CD8-positive, alpha-beta memory T cell (primary cell): ENCODE results near the gene TMPRSS3. TPM values are rescaled to one million over a fixed set of nuclear protein-coding genes. Genes with fewer than 3 reads are reported as not detected.

Experiments used
- CTCF ChIA-PET: fragments of 350-600 bp; sonication (Branson Sonifier 250); formaldehyde crosslinking; loops from one replicate; lab custom pipeline; 2021; ENCODE audit warnings: antibody characterized with exemption; lab: Charles Lee
- POLR2A ChIA-PET: fragments of 350-600 bp; sonication (Branson Sonifier 250); formaldehyde crosslinking; loops from one replicate; lab custom pipeline; 2021; ENCODE audit warnings: antibody characterized with exemption; lab: Charles Lee
- DNase-seq, 5 donors: peaks; one replicate each; pipeline versions ENCODE4 v3.0.0 to v3.0.0-alpha.2; 2020 to 2022; ENCODE audit warnings: mixed read lengths in 1 of 5
- H3K27ac ChIP-seq: one replicate; pipeline ENCODE4 v1.7.0; 2013; ENCODE audit warnings: low read depth, mild to moderate bottlenecking, low read length, moderate library complexity
- H3K27me3 ChIP-seq: 2 replicates; pipeline ENCODE4 v1.7.0; 2013; ENCODE audit warnings: low read length, mild to moderate bottlenecking; ENCODE audit not compliant: insufficient read depth, poor library complexity, severe bottlenecking
- H3K36me3 ChIP-seq: 2 replicates; pipeline ENCODE4 v1.7.0; 2013; ENCODE audit warnings: mild to moderate bottlenecking, low read length, moderate library complexity; ENCODE audit not compliant: insufficient read depth
- H3K4me1 ChIP-seq: 2 replicates; pipeline ENCODE4 v1.7.0; 2013; ENCODE audit warnings: mild to moderate bottlenecking, low read length, moderate library complexity; ENCODE audit not compliant: insufficient read depth
- H3K4me3 ChIP-seq: 2 replicates; pipeline ENCODE4 v1.7.0; 2013; ENCODE audit warnings: mild to moderate bottlenecking, low read length
- H3K9me3 ChIP-seq: 2 replicates; pipeline ENCODE4 v1.7.0; 2013; ENCODE audit warnings: mild to moderate bottlenecking, low read length
- H3K27ac Mint-ChIP-seq, 8 donors: one replicate each; pipeline ENCODE4 v1.8.0; 2020 to 2021; ENCODE audit warnings: mixed read lengths in 8 of 8, mild to moderate bottlenecking in 6 of 8, inconsistent platforms in 3 of 8, moderate library complexity in 3 of 8
- H3K27me3 Mint-ChIP-seq, 2 donors: one replicate each; pipeline ENCODE4 v1.8.0; 2020 to 2021; ENCODE audit warnings: mixed read lengths in 2 of 2, mild to moderate bottlenecking in 1 of 2, moderate library complexity in 1 of 2
- H3K36me3 Mint-ChIP-seq, 3 donors: one replicate each; pipeline ENCODE4 v1.8.0; 2020 to 2021; ENCODE audit warnings: mixed read lengths in 3 of 3, inconsistent platforms in 1 of 3, mild to moderate bottlenecking in 1 of 3
- H3K4me1 Mint-ChIP-seq, 3 donors: one replicate each; pipeline ENCODE4 v1.8.0; 2020 to 2021; ENCODE audit warnings: mixed read lengths in 3 of 3, inconsistent platforms in 1 of 3, mild to moderate bottlenecking in 1 of 3
- H3K4me3 Mint-ChIP-seq, 7 donors: one replicate each; pipeline ENCODE4 v1.8.0; 2020 to 2021; ENCODE audit warnings: mixed read lengths in 7 of 7, mild to moderate bottlenecking in 6 of 7, moderate library complexity in 4 of 7, inconsistent platforms in 2 of 7
- H3K9me3 Mint-ChIP-seq, 5 donors: one replicate each; pipeline ENCODE4 v1.8.0; 2020 to 2022; ENCODE audit warnings: mixed read lengths in 5 of 5, mild to moderate bottlenecking in 3 of 5, moderate library complexity in 2 of 5, inconsistent platforms in 1 of 5
- polyA plus RNA-seq: library from polyadenylated mRNA; unstranded; fragments of 300-500 nt; fragmentation: Illumina TruSeq; gene quantifications from one replicate; pipeline ENCODE4 v1.2.3, GENCODE V29; 2021
- total RNA-seq, 2 experiments: library from RNA; stranded (reverse); gene quantifications; one replicate each; pipeline ENCODE4 v1.2.3, GENCODE V29; 2021

The TMPRSS3 gene
- total and polyA plus RNA-seq, 3 experiments from 2014 or later = 2.0 to 20.4 (median 19.6) TPM

GRCh38 chr21:42387164-42387563 lies 8.7 kb downstream of the TMPRSS3 start:
- Mint-ChIP-seq H3K36me3 (peaks cover 0 to 6% (median 2%) of the 10 kb centered on the region in 3 donors), H3K27ac (peak overlapping the region in 1 of 8 donors; percentile 52), H3K4me3 (no peak overlapping the region), H3K27me3 (peaks cover 0 to 7% of the 10 kb centered on the region in 2 donors), H3K9me3 (peaks cover 0 to 7% (median 6%) of the 10 kb centered on the region in 5 donors), H3K4me1 (peaks cover 28 to 44% (median 31%) of the 10 kb centered on the region in 3 donors)
- no peaks in the 10 kb centered on the region for H3K36me3 ChIP-seq
- no peak overlapping the region for H3K27ac ChIP-seq
- ChIA-PET POLR2A (interaction anchor here (0.5 kb wide), 1 partner anchor 8 kb away, joined by 5 read pairs; no protein-coding TSS in a partner anchor), CTCF (no interaction called here)
- no peak overlapping the region for H3K4me3 ChIP-seq
- no peak for DNase-seq
- H3K4me1 ChIP-seq = peaks cover 27% of the 10 kb centered on the region
- H3K9me3 ChIP-seq = peaks cover under 1% of the 10 kb centered on the region
- no peaks in the 10 kb centered on the region for H3K27me3 ChIP-seq

- Mint-ChIP-seq H3K4me3 (no peak overlapping the region), H3K27me3 (peaks cover 0 to 7% of the 10 kb centered on the region in 2 donors), H3K36me3 (peaks cover 0 to 12% (median 2%) of the 10 kb centered on the region in 3 donors), H3K4me1 (peaks cover 24 to 40% (median 25%) of the 10 kb centered on the region in 3 donors), H3K9me3 (peaks cover 6 to 16% (median 13%) of the 10 kb centered on the region in 5 donors), H3K27ac (peak overlapping the region in 1 of 8 donors; percentile 59)
- Histone ChIP-seq H3K27ac (no peak overlapping the region), H3K9me3 (peaks cover 7% of the 10 kb centered on the region), H3K36me3 (no peaks in the 10 kb centered on the region), H3K4me3 (no peak overlapping the region), H3K4me1 (peaks cover 26% of the 10 kb centered on the region), H3K27me3 (no peaks in the 10 kb centered on the region)
- ChIA-PET POLR2A (no interaction called here), CTCF (no interaction called here)
- no peak for DNase-seq
Observed at GRCh38 chr21:42386034-42386591, 9.7 kb downstream of the TMPRSS3 start.

GRCh38 chr21:42385619-42386018 lies 10.2 kb downstream of the TMPRSS3 start:
- peaks cover 0 to 6% of the 10 kb centered on the region in 2 donors for H3K27me3 Mint-ChIP-seq
- no peak for DNase-seq
- ChIA-PET POLR2A (no interaction called here), CTCF (no interaction called here)
- peaks cover 26% of the 10 kb centered on the region for H3K4me1 ChIP-seq
- H3K36me3 Mint-ChIP-seq = peaks cover 0 to 12% (median 2%) of the 10 kb centered on the region in 3 donors
- peaks cover 22 to 36% (median 23%) of the 10 kb centered on the region in 3 donors for H3K4me1 Mint-ChIP-seq
- H3K9me3 Mint-ChIP-seq = peaks cover 6 to 16% (median 13%) of the 10 kb centered on the region in 5 donors
- H3K36me3 ChIP-seq = no peaks in the 10 kb centered on the region
- no peak overlapping the region for H3K27ac ChIP-seq
- no peak overlapping the region for H3K4me3 Mint-ChIP-seq
- peak overlapping the region in 1 of 8 donors; percentile 90 for H3K27ac Mint-ChIP-seq
- peaks cover 7% of the 10 kb centered on the region for H3K9me3 ChIP-seq
- no peaks in the 10 kb centered on the region for H3K27me3 ChIP-seq
- H3K4me3 ChIP-seq = no peak overlapping the region

- CTCF ChIA-PET = interaction anchor here (2.6 kb wide), 1 partner anchor 37 kb away, joined by 7 read pairs; no protein-coding TSS in a partner anchor
- no peak for DNase-seq
Observed at GRCh38 chr21:42384989-42385388, 10.9 kb downstream of the TMPRSS3 start.

GRCh38 chr21:42384156-42384945 lies 11.5 kb downstream of the TMPRSS3 start:
- CTCF ChIA-PET = interaction anchor here (2.6 kb wide), 1 partner anchor 38 kb away, joined by 7 read pairs; no protein-coding TSS in a partner anchor
- Mint-ChIP-seq H3K4me1 (peaks cover 15 to 30% (median 17%) of the 10 kb centered on the region in 3 donors), H3K27ac (peak overlapping the region in 3 of 8 donors; percentile 32 to 68 (median 33)), H3K9me3 (peaks cover 6 to 17% (median 13%) of the 10 kb centered on the region in 5 donors), H3K36me3 (peaks cover 0 to 12% (median 2%) of the 10 kb centered on the region in 3 donors), H3K27me3 (peaks cover 0 to 5% of the 10 kb centered on the region in 2 donors), H3K4me3 (no peak overlapping the region)
- H3K4me3 ChIP-seq = no peak overlapping the region
- DNase-seq = no peak
- no peak overlapping the region for H3K27ac ChIP-seq
- H3K27me3 ChIP-seq = no peaks in the 10 kb centered on the region
- H3K36me3 ChIP-seq = no peaks in the 10 kb centered on the region
- H3K9me3 ChIP-seq = peaks cover 7% of the 10 kb centered on the region
- POLR2A ChIA-PET = no interaction called here
- peaks cover 16% of the 10 kb centered on the region for H3K4me1 ChIP-seq

More at GRCh38 chr21:42384989-42385388, 10.9 kb downstream of the TMPRSS3 start:
- H3K4me3 ChIP-seq = no peak overlapping the region
- peaks cover 0 to 5% of the 10 kb centered on the region in 2 donors for H3K27me3 Mint-ChIP-seq
- peak overlapping the region in 2 of 7 donors; percentile 24 to 26 for H3K4me3 Mint-ChIP-seq
- peaks cover 0 to 12% (median 2%) of the 10 kb centered on the region in 3 donors for H3K36me3 Mint-ChIP-seq
- POLR2A ChIA-PET = no interaction called here
- peaks cover 23% of the 10 kb centered on the region for H3K4me1 ChIP-seq
- H3K4me1 Mint-ChIP-seq = peaks cover 21 to 36% (median 21%) of the 10 kb centered on the region in 3 donors
- no peaks in the 10 kb centered on the region for H3K27me3 ChIP-seq
- peaks cover 7% of the 10 kb centered on the region for H3K9me3 ChIP-seq
- peak overlapping the region in 4 of 8 donors; percentile 49 to 90 (median 64) for H3K27ac Mint-ChIP-seq
- no peak overlapping the region for H3K27ac ChIP-seq
- H3K36me3 ChIP-seq = no peaks in the 10 kb centered on the region
- H3K9me3 Mint-ChIP-seq = peaks cover 6 to 17% (median 13%) of the 10 kb centered on the region in 5 donors

GRCh38 chr21:42383331-42383730 lies 12.5 kb downstream of the TMPRSS3 start:
- peaks cover 10% of the 10 kb centered on the region for H3K4me1 ChIP-seq
- no peak for DNase-seq
- Mint-ChIP-seq H3K27ac (no peak overlapping the region), H3K4me1 (peaks cover 8 to 22% (median 10%) of the 10 kb centered on the region in 3 donors), H3K9me3 (peaks cover 6 to 17% (median 13%) of the 10 kb centered on the region in 5 donors), H3K27me3 (peaks cover 0 to 2% of the 10 kb centered on the region in 2 donors), H3K36me3 (peaks cover 0 to 12% (median 2%) of the 10 kb centered on the region in 3 donors), H3K4me3 (no peak overlapping the region)
- POLR2A ChIA-PET = no interaction called here
- CTCF ChIA-PET = interaction anchor here (2.6 kb wide), 1 partner anchor 39 kb away, joined by 7 read pairs; no protein-coding TSS in a partner anchor
- H3K36me3 ChIP-seq = no peaks in the 10 kb centered on the region
- H3K9me3 ChIP-seq = peaks cover 7% of the 10 kb centered on the region
- no peak overlapping the region for H3K27ac ChIP-seq
- H3K4me3 ChIP-seq = no peak overlapping the region
- H3K27me3 ChIP-seq = no peaks in the 10 kb centered on the region

- POLR2A ChIA-PET = no interaction called here
- peaks cover 0 to 2% of the 10 kb centered on the region in 2 donors for H3K27me3 Mint-ChIP-seq
- Histone ChIP-seq H3K4me1 (peaks cover 10% of the 10 kb centered on the region), H3K4me3 (no peak overlapping the region), H3K27me3 (no peaks in the 10 kb centered on the region), H3K36me3 (no peaks in the 10 kb centered on the region), H3K27ac (no peak overlapping the region), H3K9me3 (peaks cover 7% of the 10 kb centered on the region)
- H3K4me3 Mint-ChIP-seq = no peak overlapping the region
- CTCF ChIA-PET = interaction anchor here (2.1 to 2.6 kb wide), 3 partner anchors 20 to 67 kb away, joined by 7 to 27 read pairs (median 20); partner anchors contain the start of gene UBASH3A
- no peak overlapping the region for H3K27ac Mint-ChIP-seq
- H3K4me1 Mint-ChIP-seq = peaks cover 8 to 22% (median 10%) of the 10 kb centered on the region in 3 donors
- peaks cover 0 to 12% (median 2%) of the 10 kb centered on the region in 3 donors for H3K36me3 Mint-ChIP-seq
- DNase-seq = no peak
- H3K9me3 Mint-ChIP-seq = peaks cover 6 to 17% (median 13%) of the 10 kb centered on the region in 5 donors
Observed at GRCh38 chr21:42382915-42383314, 12.9 kb downstream of the TMPRSS3 start.
